Small intestine (tissue), 7 donors: Measurements from ENCODE around the gene TMEM163. TPM values are rescaled to one million over a fixed set of nuclear protein-coding genes. Genes with fewer than 3 reads are reported as not detected.

Source experiments
- DNase-seq, 2 donors: peaks; one replicate each; pipeline versions ENCODE4 v3.0.0 to v3.0.0-alpha.2; 2013
- FAIRE-seq: peaks from 2 replicates; lab custom pipeline; 2012; peaks lifted over from hg19 to GRCh38; lab: Jason Lieb, UNC
- H3K27ac ChIP-seq, 3 donors: one replicate each; pipeline ENCODE4 v1.5.1; 2013; ENCODE audit warnings: low read length in 2 of 3, mild to moderate bottlenecking in 2 of 3, control low read depth in 1 of 3, inconsistent platforms in 1 of 3, low read depth in 1 of 3, moderate library complexity in 1 of 3
- H3K27me3 ChIP-seq, 3 donors: one replicate each; pipeline ENCODE4 v1.6.1; 2013; ENCODE audit warnings: low read length in 3 of 3, inconsistent platforms in 1 of 3; ENCODE audit not compliant: control insufficient read depth in 3 of 3, insufficient read depth in 3 of 3
- H3K36me3 ChIP-seq, 3 donors: one replicate each; pipeline ENCODE4 v1.6.1; 2013; ENCODE audit warnings: low read length in 3 of 3, inconsistent platforms in 1 of 3, low read depth in 1 of 3, mild to moderate bottlenecking in 1 of 3, moderate library complexity in 1 of 3; ENCODE audit not compliant: control insufficient read depth in 3 of 3, insufficient read depth in 2 of 3
- H3K4me1 ChIP-seq, 3 donors: one replicate each; pipeline ENCODE4 v1.6.1; 2013; ENCODE audit warnings: low read length in 2 of 3, inconsistent platforms in 1 of 3, low read depth in 1 of 3, mild to moderate bottlenecking in 1 of 3, moderate library complexity in 1 of 3; ENCODE audit not compliant: control insufficient read depth in 3 of 3, insufficient read depth in 2 of 3
- H3K4me3 ChIP-seq, 3 donors: one replicate each; pipeline ENCODE4 v1.5.1; 2013; ENCODE audit warnings: low read length in 3 of 3, control low read depth in 1 of 3, inconsistent platforms in 1 of 3, low read depth in 1 of 3, mild to moderate bottlenecking in 1 of 3, moderate library complexity in 1 of 3
- H3K9me3 ChIP-seq, 2 donors: one replicate each; pipeline ENCODE4 v1.6.1; 2013; ENCODE audit warnings: low read depth in 1 of 2, low read length in 1 of 2; ENCODE audit not compliant: control insufficient read depth in 2 of 2, insufficient read depth in 1 of 2
- WGBS, 3 donors: extraction: QIAGEN DNeasy Blood & Tissue Kit; methylation state at CpG; one replicate each; pipeline ENCODE4 v1.1.7; 2013; 5-methylcytosine and 5-hydroxymethylcytosine counted together
- polyA plus RNA-seq, 4 donors: library from polyadenylated mRNA; stranded (reverse) in 3 of 4; unstranded in 1 of 4; fragments of 200-250 nt in 3 of 4; fragments of 120-200 nt in 1 of 4; gene quantifications; one replicate each; pipeline versions ENCODE4 v1.2.1 to v1.2.3, GENCODE V29; 2013
- donor health status: healthy with polysubstance abuse.
- donor health status: control.
- donor health status: control.
- donor health status: Bipolar disorder and iron deficiency.
- donor health status: healthy.

TMEM163 gene
- polyA plus RNA-seq, 4 donors: 0.13 to 0.57 (median 0.38) TPM

- no peaks in the 10 kb centered on the region for H3K27me3 ChIP-seq
- no peak for FAIRE-seq
- WGBS, 3 donors: 70 to 79% (median 76%) methylated on average over 6 of the region's 6 CpGs
- H3K4me1 ChIP-seq: no peaks in the 10 kb centered on the region
- H3K27ac ChIP-seq: no peak overlapping the region
- no peaks in the 10 kb centered on the region for H3K36me3 ChIP-seq
- H3K9me3 ChIP-seq: no peaks in the 10 kb centered on the region
- no peak overlapping the region for H3K4me3 ChIP-seq
- DNase-seq: peak in 1 of 2 donors; percentile 29
Observed at GRCh38 chr2:134583462-134583861, 135.3 kb downstream of the TMEM163 start.

GRCh38 chr2:134582547-134582899 is 136.3 kb downstream of the TMEM163 start:
- Histone ChIP-seq H3K4me3 (no peak overlapping the region), H3K27me3 (no peaks in the 10 kb centered on the region), H3K36me3 (no peaks in the 10 kb centered on the region), H3K27ac (no peak overlapping the region), H3K9me3 (no peaks in the 10 kb centered on the region), H3K4me1 (no peaks in the 10 kb centered on the region)
- WGBS, 3 donors: 31 to 55% (median 33%) methylated on average over 2 of the region's 2 CpGs
- DNase-seq (peak in 1 of 2 donors; percentile 30), FAIRE-seq (no peak)

- no peaks in the 10 kb centered on the region for H3K36me3 ChIP-seq
- H3K27me3 ChIP-seq: no peaks in the 10 kb centered on the region
- no peak overlapping the region for H3K27ac ChIP-seq
- no peaks in the 10 kb centered on the region for H3K9me3 ChIP-seq
- no peaks in the 10 kb centered on the region for H3K4me1 ChIP-seq
- WGBS, 3 donors: 77 to 82% (median 82%) methylated on average over 10 of the region's 10 CpGs
- FAIRE-seq: no peak
- no peak for DNase-seq
- H3K4me3 ChIP-seq: no peak overlapping the region
Observed at GRCh38 chr2:134581877-134582546, 136.8 kb downstream of the TMEM163 start.

GRCh38 chr2:134578316-134578715 is 140.5 kb downstream of the TMEM163 start:
- no peaks in the 10 kb centered on the region for H3K4me1 ChIP-seq
- H3K27me3 ChIP-seq: no peaks in the 10 kb centered on the region
- DNase-seq (no peak), FAIRE-seq (no peak)
- H3K27ac ChIP-seq: no peak overlapping the region
- H3K9me3 ChIP-seq: no peaks in the 10 kb centered on the region
- no peak overlapping the region for H3K4me3 ChIP-seq
- 83 to 84% (median 84%) methylated on average over 7 of the region's 7 CpGs for WGBS, 3 donors
- H3K36me3 ChIP-seq: no peaks in the 10 kb centered on the region

- Histone ChIP-seq H3K36me3 (no peaks in the 10 kb centered on the region), H3K27ac (no peak overlapping the region), H3K4me3 (no peak overlapping the region), H3K27me3 (no peaks in the 10 kb centered on the region), H3K9me3 (no peaks in the 10 kb centered on the region), H3K4me1 (no peaks in the 10 kb centered on the region)
- FAIRE-seq (no peak), DNase-seq (no peak)
Observed at GRCh38 chr2:134576478-134576877, 142.3 kb downstream of the TMEM163 start.

GRCh38 chr2:134575888-134576287 is 142.9 kb downstream of the TMEM163 start:
- Histone ChIP-seq H3K27ac (no peak overlapping the region), H3K27me3 (no peaks in the 10 kb centered on the region), H3K36me3 (no peaks in the 10 kb centered on the region), H3K4me1 (no peaks in the 10 kb centered on the region), H3K4me3 (no peak overlapping the region), H3K9me3 (no peaks in the 10 kb centered on the region)
- no peak for FAIRE-seq
- 76 to 91% (median 90%) methylated on average over 5 of the region's 5 CpGs for WGBS, 3 donors
- no peak for DNase-seq

GRCh38 chr2:134574611-134575330 is 144.0 kb downstream of the TMEM163 start:
- H3K4me3 ChIP-seq: no peak overlapping the region
- H3K27ac ChIP-seq: no peak overlapping the region
- no peaks in the 10 kb centered on the region for H3K27me3 ChIP-seq
- DNase-seq (no peak), FAIRE-seq (no peak)
- no peaks in the 10 kb centered on the region for H3K36me3 ChIP-seq
- H3K4me1 ChIP-seq: no peaks in the 10 kb centered on the region
- H3K9me3 ChIP-seq: no peaks in the 10 kb centered on the region
- WGBS, 3 donors: 69 to 76% (median 74%) methylated on average over 10 of the region's 10 CpGs

GRCh38 chr2:134573724-134574123 is 145.1 kb downstream of the TMEM163 start:
- Histone ChIP-seq H3K4me1 (no peaks in the 10 kb centered on the region), H3K27me3 (no peaks in the 10 kb centered on the region), H3K36me3 (no peaks in the 10 kb centered on the region), H3K4me3 (no peak overlapping the region), H3K27ac (no peak overlapping the region), H3K9me3 (no peaks in the 10 kb centered on the region)
- DNase-seq (no peak), FAIRE-seq (no peak)
- 79 to 96% (median 86%) methylated on average over 1 of the region's 1 CpG for WGBS, 3 donors

- Histone ChIP-seq H3K4me1 (no peaks in the 10 kb centered on the region), H3K4me3 (no peak overlapping the region), H3K9me3 (no peaks in the 10 kb centered on the region), H3K27me3 (no peaks in the 10 kb centered on the region), H3K36me3 (no peaks in the 10 kb centered on the region), H3K27ac (no peak overlapping the region)
- DNase-seq (no peak), FAIRE-seq (no peak)
Observed at GRCh38 chr2:134573085-134573370, 145.8 kb downstream of the TMEM163 start.
